Measurements from ENCODE around the gene HOXA13. TPM values are rescaled to one million over a fixed set of nuclear protein-coding genes. Genes with fewer than 3 reads are reported as not detected.
A peak's percentile ranks its signal among the peaks of the same experiment; 100 is the strongest.

Gene HOXA13
- total and polyA plus RNA-seq, 2 experiments from 2014 or later = not detected

DNA sequence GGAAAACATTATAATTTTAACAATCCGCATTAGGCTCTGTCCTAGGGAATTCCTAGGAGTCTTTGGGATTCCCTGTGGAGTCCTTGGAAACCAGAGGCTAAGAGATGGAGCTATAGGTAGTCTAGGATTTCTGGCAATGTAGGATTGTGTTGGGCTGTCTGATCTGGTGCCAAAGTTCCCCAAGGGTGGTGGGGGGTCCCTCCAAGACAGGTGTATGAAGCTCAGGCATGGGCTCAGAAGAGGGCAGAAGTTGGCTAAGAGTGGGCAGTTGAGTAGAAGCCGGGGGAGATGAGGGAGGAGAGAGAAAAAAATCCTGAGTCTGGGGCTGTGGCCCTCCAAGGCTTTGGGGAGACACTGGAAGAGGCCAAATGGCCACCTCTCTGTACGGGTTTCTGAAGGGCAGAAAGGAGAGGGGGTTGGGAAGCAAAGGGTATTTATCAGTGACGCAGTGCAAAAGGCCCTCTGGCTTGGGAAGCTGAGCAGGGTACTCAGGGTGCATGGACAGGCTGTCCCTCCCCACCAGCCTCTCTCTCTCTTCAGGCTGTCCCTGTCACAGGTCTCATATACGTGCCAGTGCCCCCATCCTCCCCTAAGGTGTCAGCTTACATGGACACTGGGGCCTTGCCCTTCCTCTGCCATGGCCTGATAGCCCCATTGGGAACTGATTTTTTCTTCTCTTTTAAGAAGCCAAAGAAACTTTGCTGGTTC is 53.2 kb downstream of the HOXA13 start:
- H3K27me3 Mint-ChIP-seq (ENCODE audit: insufficient read depth, low read depth, poor library complexity) = peaks cover 100% of the 10 kb centered on the region
- peaks cover 31% of the 10 kb centered on the region for H3F3A ChIP-seq (replicated peaks; ENCODE audit: low read depth)
- H3K9me2 ChIP-seq (ENCODE audit: insufficient read depth) = no peaks in the 10 kb centered on the region
- no peak overlapping the region for H3K4me3 Mint-ChIP-seq
- H3K4me3 ChIP-seq = no peak overlapping the region
- H3K36me3 ChIP-seq (ENCODE audit: insufficient read depth) = no peaks in the 10 kb centered on the region
- DNase-seq (ENCODE audit: low spot score) (peak; percentile 8), ATAC-seq (no peak)
- H4K20me1 ChIP-seq (replicated peaks; ENCODE audit: insufficient read depth) = peaks cover 42% of the 10 kb centered on the region
- H3K4me2 ChIP-seq = no peak overlapping the region
- no peak for TF ChIP-seq NANOG (IDR thresholded peaks at IDR 0.05; ENCODE audit: borderline replicate concordance)
- TF ChIP-seq ZNF114 (CRISPR knock-in tag; IDR thresholded peaks at IDR 0.05) = no peak
- no peak for TF ChIP-seq STAT1 (IDR thresholded peaks at IDR 0.05; ENCODE audit: unreplicated experiment)
- TF ChIP-seq POLR2AphosphoS5 (IDR thresholded peaks at IDR 0.05; ENCODE audit: low read depth) = no peak
- no peak overlapping the region for H3K27ac ChIP-seq (ENCODE audit: low read depth)
- no peak overlapping the region for H3K27ac Mint-ChIP-seq
- H3K4me1 ChIP-seq (ENCODE audit: insufficient read depth) = peaks cover 33% of the 10 kb centered on the region
- no peaks in the 10 kb centered on the region for H3K79me2 ChIP-seq (replicated peaks; ENCODE audit: insufficient read depth)
- peaks cover 27% of the 10 kb centered on the region for H3K4me1 Mint-ChIP-seq
- H2AFZ ChIP-seq = no peak overlapping the region
- no peaks in the 10 kb centered on the region; the same call in 2 of the 3 replicates for H3K36me3 Mint-ChIP-seq (ENCODE audit: low read depth)
- H3K27me3 ChIP-seq (ENCODE audit: insufficient read depth) = peaks cover 100% of the 10 kb centered on the region
- H3K9me3 Mint-ChIP-seq = peaks cover 28% of the 10 kb centered on the region

DNA sequence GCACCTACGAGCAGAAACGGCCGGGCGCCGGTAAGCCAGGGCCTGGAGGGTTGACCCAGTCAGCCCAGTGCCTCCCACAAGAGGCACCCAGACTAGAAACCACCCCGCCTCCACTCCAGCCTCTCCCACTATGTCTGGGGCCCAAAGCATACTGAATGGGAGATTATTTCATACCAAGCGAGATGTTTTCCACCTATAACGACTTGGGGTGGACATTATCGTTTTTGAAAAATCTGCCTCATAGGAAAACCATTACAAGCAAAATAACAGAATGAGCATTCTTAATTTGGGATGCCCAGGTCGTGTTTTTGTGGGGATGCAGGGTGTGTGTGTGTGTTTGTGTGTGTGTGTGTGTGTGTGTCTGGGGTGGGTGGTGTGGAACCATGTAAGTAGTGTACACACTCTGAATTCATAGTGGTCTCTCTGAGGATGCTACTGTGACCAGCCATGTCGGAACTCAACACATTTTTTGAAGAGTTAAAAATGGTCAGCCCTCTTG is 53.9 kb downstream of the HOXA13 start:
- ATAC-seq (no peak), DNase-seq (ENCODE audit: low spot score) (no peak)
- TF ChIP-seq, protein P1, sequence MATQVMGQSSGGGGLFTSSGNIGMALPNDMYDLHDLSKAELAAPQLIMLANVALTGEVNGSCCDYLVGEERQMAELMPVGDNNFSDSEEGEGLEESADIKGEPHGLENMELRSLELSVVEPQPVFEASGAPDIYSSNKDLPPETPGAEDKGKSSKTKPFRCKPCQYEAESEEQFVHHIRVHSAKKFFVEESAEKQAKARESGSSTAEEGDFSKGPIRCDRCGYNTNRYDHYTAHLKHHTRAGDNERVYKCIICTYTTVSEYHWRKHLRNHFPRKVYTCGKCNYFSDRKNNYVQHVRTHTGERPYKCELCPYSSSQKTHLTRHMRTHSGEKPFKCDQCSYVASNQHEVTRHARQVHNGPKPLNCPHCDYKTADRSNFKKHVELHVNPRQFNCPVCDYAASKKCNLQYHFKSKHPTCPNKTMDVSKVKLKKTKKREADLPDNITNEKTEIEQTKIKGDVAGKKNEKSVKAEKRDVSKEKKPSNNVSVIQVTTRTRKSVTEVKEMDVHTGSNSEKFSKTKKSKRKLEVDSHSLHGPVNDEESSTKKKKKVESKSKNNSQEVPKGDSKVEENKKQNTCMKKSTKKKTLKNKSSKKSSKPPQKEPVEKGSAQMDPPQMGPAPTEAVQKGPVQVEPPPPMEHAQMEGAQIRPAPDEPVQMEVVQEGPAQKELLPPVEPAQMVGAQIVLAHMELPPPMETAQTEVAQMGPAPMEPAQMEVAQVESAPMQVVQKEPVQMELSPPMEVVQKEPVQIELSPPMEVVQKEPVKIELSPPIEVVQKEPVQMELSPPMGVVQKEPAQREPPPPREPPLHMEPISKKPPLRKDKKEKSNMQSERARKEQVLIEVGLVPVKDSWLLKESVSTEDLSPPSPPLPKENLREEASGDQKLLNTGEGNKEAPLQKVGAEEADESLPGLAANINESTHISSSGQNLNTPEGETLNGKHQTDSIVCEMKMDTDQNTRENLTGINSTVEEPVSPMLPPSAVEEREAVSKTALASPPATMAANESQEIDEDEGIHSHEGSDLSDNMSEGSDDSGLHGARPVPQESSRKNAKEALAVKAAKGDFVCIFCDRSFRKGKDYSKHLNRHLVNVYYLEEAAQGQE (IDR thresholded peaks at IDR 0.05; ENCODE audit: unreplicated experiment) = no peak
- TF ChIP-seq EZH2 (IDR thresholded peaks at IDR 0.05; ENCODE audit: low read depth, unreplicated experiment) = peak; percentile 94
- H3K4me1 ChIP-seq (ENCODE audit: insufficient read depth) = peaks cover 33% of the 10 kb centered on the region
- peaks cover 29% of the 10 kb centered on the region for H3F3A ChIP-seq (replicated peaks; ENCODE audit: low read depth)
- peaks cover 20% of the 10 kb centered on the region for H3K4me1 Mint-ChIP-seq
- no peak overlapping the region for H2AFZ ChIP-seq
- no peaks in the 10 kb centered on the region for H3K9me2 ChIP-seq (ENCODE audit: insufficient read depth)
- H3K9me3 Mint-ChIP-seq = peaks cover 28% of the 10 kb centered on the region
- peaks cover 100% of the 10 kb centered on the region for H3K27me3 ChIP-seq (ENCODE audit: insufficient read depth)
- H3K27ac Mint-ChIP-seq = no peak overlapping the region
- no peaks in the 10 kb centered on the region for H3K79me2 ChIP-seq (replicated peaks; ENCODE audit: insufficient read depth)
- no peak overlapping the region; the same call in 2 of the 3 replicates for H3K4me3 Mint-ChIP-seq
- no peak overlapping the region for H3K4me2 ChIP-seq
- no peaks in the 10 kb centered on the region for H3K36me3 ChIP-seq (ENCODE audit: insufficient read depth)
- H3K36me3 Mint-ChIP-seq (ENCODE audit: low read depth) = no peaks in the 10 kb centered on the region; the same call in 2 of the 3 replicates
- no peak overlapping the region for H3K4me3 ChIP-seq
- H3K27me3 Mint-ChIP-seq (ENCODE audit: insufficient read depth, low read depth, poor library complexity) = peaks cover 100% of the 10 kb centered on the region
- H4K20me1 ChIP-seq (replicated peaks; ENCODE audit: insufficient read depth) = peaks cover 37% of the 10 kb centered on the region
- H3K27ac ChIP-seq (ENCODE audit: low read depth) = no peak overlapping the region

All from GM23338 (cell line).